Pulmonary artery endothelial cell (primary cell): ENCODE results near the gene SLC9B1. TPM values are rescaled to one million over a fixed set of nuclear protein-coding genes. Genes with fewer than 3 reads are reported as not detected.
"Not testable (repeated sequence)": the region's sequence is repeated elsewhere in the genome, so short reads cannot be mapped to it uniquely, and the experiment has no call there.

ENCODE experiments used
- DNase-seq: peaks from one replicate; pipeline ENCODE4 v3.0.0-alpha.2; 2011; ENCODE audit warnings: low read depth, low spot score
- total RNA-seq: library from RNA; depleted of rRNA; stranded (reverse); fragments of >200 nt; gene quantifications from 2 replicates; pipeline ENCODE4 v1.2.3, GENCODE V29; 2014

Gene SLC9B1
- total RNA-seq, 1 donor from 2014 or later = 0.59 TPM

DNA sequence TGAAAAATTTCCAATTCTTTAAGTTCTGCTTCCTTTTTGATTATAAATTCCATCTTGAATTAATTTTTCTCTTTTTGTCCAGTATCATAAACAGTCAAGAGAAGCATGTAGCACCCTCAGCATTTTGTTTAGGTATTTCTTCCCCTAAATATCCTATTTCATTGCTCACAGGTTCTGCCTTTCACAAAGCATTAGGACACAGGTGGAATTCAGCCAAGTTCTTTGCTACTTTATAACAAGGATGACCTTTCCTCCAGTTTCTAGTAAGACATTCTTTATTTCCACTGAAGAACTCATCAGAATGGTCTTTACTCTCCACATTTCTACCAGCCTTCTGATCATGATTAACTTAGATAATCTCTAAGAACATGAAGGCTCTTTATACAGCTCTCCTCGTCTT lies 7.4 kb downstream of the SLC9B1 start:
- no peak for DNase-seq

- DNase-seq = no peak
Measured at GRCh38 chr4:103011378-103012025, 8.0 kb downstream of the SLC9B1 start.

GRCh38 chr4:103010804-103011203 lies 8.7 kb downstream of the SLC9B1 start:
- no peak for DNase-seq

DNA sequence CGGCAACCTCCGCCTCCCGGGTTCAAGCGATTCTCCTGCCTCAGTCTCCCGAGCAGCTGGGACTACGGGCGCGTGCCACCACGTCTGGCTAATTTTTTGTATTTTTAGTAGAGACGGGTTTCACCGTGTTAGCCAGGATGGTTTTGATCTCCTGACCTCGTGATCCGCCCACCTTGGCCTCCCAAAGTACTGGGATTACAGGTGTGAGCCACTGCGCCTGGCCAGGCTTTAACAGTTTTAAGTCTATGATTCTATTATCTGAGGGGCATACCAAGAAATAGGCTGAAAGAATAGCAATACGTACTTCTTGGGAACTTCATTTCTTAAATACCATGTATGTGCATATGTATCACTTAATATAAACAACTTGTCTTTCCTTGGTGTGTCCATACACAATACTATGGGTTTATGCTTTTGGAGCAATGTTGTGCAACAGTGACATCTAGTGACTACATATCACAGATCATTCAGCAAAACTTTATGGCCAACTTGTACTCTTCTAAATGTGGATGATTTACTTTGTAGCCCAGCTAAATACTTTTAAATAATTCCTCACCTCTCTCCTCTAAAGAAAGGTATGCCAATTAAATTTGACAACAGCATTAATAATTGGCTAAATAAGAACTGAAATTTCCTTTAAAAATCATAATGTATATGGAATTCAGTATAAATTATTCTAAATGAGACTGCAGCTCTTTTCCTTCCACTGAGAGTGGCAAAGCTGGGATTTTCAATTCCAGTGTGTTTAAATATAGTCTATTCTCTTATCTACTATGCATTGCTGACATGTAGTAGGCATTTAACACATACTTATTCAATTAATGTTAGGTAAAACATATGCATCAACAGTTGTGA lies 10.4 kb downstream of the SLC9B1 start:
- peak; percentile 39 for DNase-seq

- no peak for DNase-seq
Measured at GRCh38 chr4:103002551-103002950, 17.0 kb downstream of the SLC9B1 start.

- no peak for DNase-seq
Measured at GRCh38 chr4:102994803-102995202, 24.7 kb downstream of the SLC9B1 start.

DNA sequence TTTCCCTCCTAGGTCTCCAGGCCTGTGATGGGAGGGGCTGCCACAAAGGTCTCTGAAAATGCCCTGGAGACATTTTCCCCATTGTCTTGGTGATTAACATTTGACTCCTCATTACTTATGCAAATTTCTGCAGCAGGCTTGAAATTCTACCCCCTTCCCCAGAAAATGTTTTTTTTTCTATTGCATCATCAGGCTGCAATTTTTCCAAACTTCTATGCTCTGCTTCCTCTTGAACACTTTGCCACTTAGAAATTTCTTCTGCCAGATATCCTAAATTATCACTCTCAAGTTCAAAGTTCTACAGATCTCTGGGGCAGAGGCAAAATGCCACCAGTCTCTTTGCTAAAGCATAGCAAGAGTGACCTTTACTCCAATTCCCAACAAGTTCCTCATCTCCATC lies 25.5 kb downstream of the SLC9B1 start:
- not testable (repeated sequence) for DNase-seq

DNA sequence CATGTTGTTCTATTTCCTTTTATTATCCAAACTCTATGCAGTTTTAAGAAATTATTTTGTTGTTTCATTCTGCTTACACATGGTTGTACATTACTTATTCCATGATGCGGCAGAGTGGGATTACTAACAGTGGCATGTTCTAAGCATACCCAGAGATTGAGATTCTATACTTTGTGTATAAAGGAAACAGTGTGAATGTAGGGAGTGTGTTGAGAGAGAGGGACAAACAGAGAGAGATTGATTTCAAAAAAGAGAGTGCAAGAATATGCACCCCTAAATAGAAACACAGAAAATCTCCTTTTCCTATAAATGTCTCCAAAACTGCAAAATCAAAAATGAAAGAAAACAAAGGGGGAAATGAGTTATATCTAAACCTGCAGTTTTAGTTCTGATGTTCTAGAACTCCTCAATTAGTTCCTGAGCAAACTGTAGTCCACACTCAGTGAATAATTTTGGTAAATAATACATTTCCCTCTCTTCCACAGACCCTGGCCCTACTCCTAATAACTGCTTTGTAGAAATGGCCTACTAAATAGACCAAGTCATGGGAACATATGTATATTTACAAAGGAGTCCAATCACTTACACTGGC lies 31.0 kb downstream of the SLC9B1 start:
- DNase-seq = no peak

GRCh38 chr4:102981005-102981404 lies 38.5 kb downstream of the SLC9B1 start:
- no peak for DNase-seq

DNA sequence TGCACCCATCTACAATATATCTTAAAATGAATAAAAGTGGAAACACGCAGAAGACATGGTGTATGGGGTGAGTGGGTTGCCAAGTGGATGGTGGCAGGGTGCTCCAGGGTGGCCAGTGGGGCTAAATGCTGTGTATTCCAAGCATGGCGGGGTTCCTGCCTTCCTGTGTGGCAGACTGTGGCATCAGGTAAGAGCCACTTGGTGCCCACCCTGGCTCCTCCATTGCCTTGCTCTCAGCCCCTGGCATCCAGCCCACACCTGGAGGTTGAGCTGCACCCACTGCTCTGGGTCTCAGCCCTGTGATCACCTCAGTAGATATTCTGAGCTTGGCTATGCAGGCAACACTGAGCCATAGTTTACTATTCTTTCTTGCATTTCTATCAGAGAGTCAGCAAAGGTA lies 57.7 kb downstream of the SLC9B1 start:
- DNase-seq = not testable (repeated sequence)

DNA sequence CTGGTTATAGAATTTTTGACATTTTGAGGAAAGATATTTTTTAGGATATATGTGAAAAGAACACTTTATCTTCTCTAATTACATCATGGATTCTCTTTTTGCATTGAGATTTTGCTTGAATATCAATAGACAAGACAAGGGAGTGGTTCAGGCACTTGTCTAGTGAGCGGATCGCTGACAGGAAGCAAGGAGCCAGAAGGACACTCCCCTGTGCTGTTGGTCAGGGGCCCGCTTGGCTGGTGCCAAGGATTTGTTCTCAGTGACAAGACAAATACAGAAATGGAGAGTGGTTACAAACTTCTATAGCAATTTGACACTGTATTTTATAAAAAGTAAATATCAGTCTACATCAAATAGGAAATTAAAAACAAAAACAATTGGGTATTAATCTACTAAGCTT lies 60.0 kb downstream of the SLC9B1 start:
- DNase-seq = no peak

GRCh38 chr4:102945066-102945465 lies 74.4 kb downstream of the SLC9B1 start:
- no peak for DNase-seq

DNA sequence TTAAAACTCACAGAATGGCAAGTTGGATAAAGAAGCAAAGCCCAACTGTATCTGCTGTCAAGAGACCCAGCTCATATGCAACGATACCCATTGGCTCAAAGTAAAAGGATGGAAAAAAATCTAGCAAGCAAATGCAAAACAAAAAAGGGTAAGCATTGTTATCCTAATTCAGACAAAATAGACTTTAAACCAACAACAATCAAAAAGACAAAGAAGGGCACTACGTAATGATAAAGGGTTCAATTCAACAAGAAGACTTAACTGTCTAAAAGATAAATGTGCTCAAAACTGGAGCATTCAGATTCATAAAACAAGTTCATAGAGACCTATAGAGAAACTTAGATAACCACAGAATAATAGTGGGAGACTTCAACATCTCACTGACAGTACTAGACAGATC lies 81.4 kb downstream of the SLC9B1 start:
- DNase-seq = not testable (repeated sequence)

DNA sequence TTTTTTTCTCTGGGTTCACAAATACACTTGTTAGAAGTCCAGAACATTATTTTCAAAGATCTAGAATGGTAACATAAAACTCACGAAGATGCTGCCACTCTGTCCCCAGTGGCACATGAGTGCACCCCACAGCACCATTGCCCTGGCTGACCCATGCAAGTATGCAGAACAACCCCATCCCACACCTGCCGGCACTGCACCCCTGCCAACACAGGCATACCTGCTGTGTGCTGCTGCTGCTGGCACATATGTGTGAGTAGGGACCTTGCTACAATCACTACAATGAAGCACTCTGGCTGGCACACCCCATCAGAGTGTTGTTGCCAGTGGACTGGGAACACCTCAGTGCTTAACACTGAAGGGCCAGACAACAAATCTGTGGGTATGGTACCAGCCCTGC lies 83.8 kb downstream of the SLC9B1 start:
- no peak for DNase-seq

DNA sequence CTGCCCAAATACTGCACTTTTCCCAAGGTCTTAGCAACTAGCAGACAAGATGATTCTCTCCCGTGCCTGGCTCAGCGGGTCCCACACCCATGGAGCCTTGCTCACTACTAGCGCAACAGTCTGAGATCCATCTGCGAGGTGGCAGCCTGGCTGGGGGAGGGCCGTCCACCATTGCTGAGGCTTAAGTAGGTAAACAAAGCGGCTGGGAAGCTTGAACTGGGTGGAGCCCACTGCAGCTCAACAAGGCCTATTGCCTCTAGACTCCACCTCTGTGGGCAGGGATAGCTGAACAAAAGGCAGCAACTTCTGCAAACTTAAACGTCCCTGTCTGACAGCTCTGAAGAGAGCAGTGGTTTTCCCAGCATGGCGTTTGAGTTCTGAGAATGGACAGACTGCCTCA lies 99.8 kb downstream of the SLC9B1 start:
- not testable (repeated sequence) for DNase-seq

GRCh38 chr4:102918859-102919258 lies 100.6 kb downstream of the SLC9B1 start:
- DNase-seq = no peak

- DNase-seq = no peak
Measured at GRCh38 chr4:102901804-102902203, 117.7 kb downstream of the SLC9B1 start.

GRCh38 chr4:102897610-102898009 lies 121.9 kb downstream of the SLC9B1 start:
- DNase-seq = not testable (repeated sequence)

DNA sequence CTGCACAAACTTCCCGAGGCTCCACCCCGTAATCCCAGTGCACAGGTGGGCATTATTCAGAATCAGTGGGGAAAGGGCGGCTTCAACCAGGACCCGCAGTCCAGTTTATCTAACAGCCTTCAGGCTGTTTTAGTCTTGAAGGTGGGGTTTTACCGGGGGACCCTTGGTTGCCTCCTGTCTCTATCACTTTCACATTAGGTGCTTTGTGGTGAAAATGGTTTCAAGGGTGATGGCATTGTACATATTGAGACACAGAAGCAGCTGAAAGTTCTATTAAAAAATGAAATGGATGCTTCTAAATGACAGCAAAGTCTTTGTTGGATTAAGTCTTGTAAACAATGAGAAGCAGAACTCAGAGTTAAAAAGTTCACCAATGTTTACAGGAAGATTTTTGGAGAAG lies 123.0 kb downstream of the SLC9B1 start:
- not testable (repeated sequence) for DNase-seq

DNA sequence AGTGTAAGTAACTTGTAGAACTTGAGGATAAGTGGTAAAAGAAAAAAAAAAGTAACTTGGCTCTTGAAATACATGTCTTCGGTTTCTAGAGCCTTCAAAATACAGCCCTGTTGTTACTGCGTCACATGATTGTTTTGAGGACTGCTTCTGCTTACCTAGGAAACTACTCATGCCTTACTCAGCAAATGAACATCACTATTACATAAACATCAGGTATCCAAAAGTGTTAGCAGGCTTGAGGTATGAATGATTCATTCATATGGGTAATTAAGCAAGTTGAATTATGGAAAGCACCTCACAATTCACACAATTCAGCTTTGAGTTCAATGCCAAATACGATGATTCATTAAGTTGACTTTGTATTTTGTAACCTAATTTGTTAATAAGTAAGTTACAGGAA lies 129.6 kb downstream of the SLC9B1 start:
- not testable (repeated sequence) for DNase-seq

DNA sequence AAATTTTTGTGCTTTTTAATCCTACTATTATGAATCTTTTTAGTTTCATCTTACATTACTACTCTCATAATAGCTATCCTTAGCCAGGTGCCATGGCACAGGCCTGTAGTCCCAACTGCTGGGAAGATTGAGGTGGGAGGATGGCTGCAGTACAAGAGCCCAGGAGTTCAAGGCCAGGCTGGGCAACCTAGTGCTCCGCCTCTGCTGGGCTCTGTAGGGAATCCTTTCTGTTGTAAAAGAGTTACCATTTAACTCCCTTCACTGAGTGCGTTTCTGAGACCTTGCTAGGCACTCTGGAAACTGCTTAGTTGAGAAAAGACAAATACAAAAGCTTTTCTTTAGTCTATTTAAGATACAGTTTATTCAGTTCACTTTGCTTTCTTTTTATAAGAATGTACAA lies 130.9 kb downstream of the SLC9B1 start:
- DNase-seq = not testable (repeated sequence)

GRCh38 chr4:102883278-102883677 lies 136.2 kb downstream of the SLC9B1 start:
- no peak for DNase-seq
